A549 (cell line): ENCODE results near the gene HSPB1. TPM values are rescaled to one million over a fixed set of nuclear protein-coding genes. Genes with fewer than 3 reads are reported as not detected.
A peak's percentile ranks its signal among the peaks of the same experiment; 100 is the strongest.

Experiments used
- ATAC-seq, 2 experiments: fragments of 200-7000 bp in 1 of 2; fragments of >200 bp in 1 of 2; cut with Nextera tagmentation in 1 of 2; cut with Tn5 transposase in 1 of 2; 3 replicates each; pipeline versions ENCODE4 v1.8.0 to v1.9.1; 2018 to 2020; ENCODE audit warnings: mild to moderate bottlenecking in 1 of 2, moderate library complexity in 1 of 2
- CTCF ChIA-PET: fragments of 300-600 bp; sonication (Branson Sonifier 250); formaldehyde crosslinking; extraction: SDS; loops from one replicate; lab custom pipeline; 2021; ENCODE audit warnings: antibody characterized with exemption, inconsistent platforms; lab: Yijun Ruan, JAX
- POLR2A ChIA-PET: fragments of 350-600 bp; formaldehyde crosslinking; extraction: SDS; loops from one replicate; lab custom pipeline; 2021; ENCODE audit warnings: antibody characterized with exemption, inconsistent platforms; lab: Yijun Ruan, JAX
- DNase-seq, 2 experiments: peaks; one replicate each; pipeline versions ENCODE4 v3.0.0 to v3.0.0-alpha.2; 2011 to 2016; ENCODE audit warnings: low read depth in 1 of 2, low spot score in 1 of 2
- FAIRE-seq: peaks from 2 replicates; lab custom pipeline; 2011; peaks lifted over from hg19 to GRCh38; lab: Jason Lieb, UNC
- H3K27ac ChIP-seq, 2 experiments: fragments of >200 bp; sonication (Bioruptor Twin); formaldehyde crosslinking; 3 replicates each; pipeline ENCODE4 v1.5.1; 2016 to 2017
- H3K4me1 ChIP-seq: fragments of >200 bp; sonication (Bioruptor Twin); formaldehyde crosslinking; 3 replicates; pipeline ENCODE4 v1.6.1; 2016
- H3K4me2 ChIP-seq: fragments of >200 bp; sonication (Bioruptor Twin); formaldehyde crosslinking; 3 replicates; pipeline ENCODE4 v1.6.1; 2016
- H3K4me3 ChIP-seq: fragments of >200 bp; sonication (Bioruptor Twin); formaldehyde crosslinking; 3 replicates; pipeline ENCODE4 v1.5.1; 2016
- H3K9me3 ChIP-seq: fragments of >200 bp; sonication (Bioruptor Twin); formaldehyde crosslinking; 3 replicates; pipeline ENCODE4 v1.6.1; 2016
- ATOH8 ChIP-seq: fragments of 250-450 bp; sonication (Bioruptor Pico); IDR thresholded peaks from 2 replicates; pipeline ENCODE4 v1.5.0; 2020; ENCODE audit warnings: low read depth, mild to moderate bottlenecking, moderate library complexity
- CBX8 ChIP-seq: fragments of 200-600 bp; sonication (generic); IDR thresholded peaks from 2 replicates; pipeline ENCODE4 v1.6.1; 2016
- CHD2 ChIP-seq: fragments of 150-350 bp; IDR thresholded peaks from 2 replicates; pipeline ENCODE4 v1.6.1; 2014; ENCODE audit warnings: low read length; ENCODE audit not compliant: partially characterized antibody
- E2F6 ChIP-seq: IDR thresholded peaks from 2 replicates; pipeline ENCODE4 v1.6.1; 2012; ENCODE audit warnings: low read depth, borderline replicate concordance
- EHMT2 ChIP-seq: fragments of 200-600 bp; sonication (generic); IDR thresholded peaks from 2 replicates; pipeline ENCODE4 v1.6.1; 2016; ENCODE audit warnings: antibody characterized with exemption, low read depth, mild to moderate bottlenecking, moderate library complexity
- FOSL2 ChIP-seq, 2 experiments: fragments of 450-650 bp in 1 of 2; fragments of >200 bp in 1 of 2; sonication (Bioruptor Twin) in 1 of 2; formaldehyde crosslinking; IDR thresholded peaks; 2 replicates each; pipeline versions ENCODE4 v1.5.0 to v1.6.1; 2016 to 2020; ENCODE audit warnings: mild to moderate bottlenecking in 1 of 2, moderate library complexity in 1 of 2
- FOXS1 ChIP-seq: fragments of 250-450 bp; sonication (Bioruptor Pico); IDR thresholded peaks from 2 replicates; pipeline ENCODE4 v1.5.0; 2020; ENCODE audit warnings: mild to moderate bottlenecking, moderate library complexity
- HDAC2 ChIP-seq: fragments of 200-600 bp; sonication (generic); IDR thresholded peaks from 2 replicates; pipeline ENCODE4 v1.6.1; 2016
- JUN ChIP-seq, 2 experiments: fragments of >200 bp; sonication (Bioruptor Twin); formaldehyde crosslinking; IDR thresholded peaks; 2 replicates in 1 of 2; 3 replicates in 1 of 2; pipeline ENCODE4 v1.6.1; 2016 to 2017
- MAZ ChIP-seq: fragments of 150-350 bp; IDR thresholded peaks from 2 replicates; pipeline ENCODE4 v1.6.1; 2014; ENCODE audit warnings: antibody characterized with exemption, low read depth, low read length, borderline replicate concordance
- PBX3 ChIP-seq: IDR thresholded peaks from 2 replicates; pipeline ENCODE4 v1.6.1; 2012
- RAD21 ChIP-seq, 2 experiments: fragments of >200 bp in 1 of 2; sonication (Bioruptor Twin) in 1 of 2; formaldehyde crosslinking in 1 of 2; IDR thresholded peaks in 1 of 2; conservative IDR thresholded peaks in 1 of 2; 2 replicates in 1 of 2; 3 replicates in 1 of 2; pipeline ENCODE4 v1.6.1; 2012 to 2018; ENCODE audit warnings: inconsistent platforms in 1 of 2
- RARB ChIP-seq: fragments of 250-450 bp; sonication (Bioruptor Pico); IDR thresholded peaks from 2 replicates; pipeline ENCODE4 v1.8.0; 2021; ENCODE audit warnings: mild to moderate bottlenecking, moderate library complexity
- USF2 ChIP-seq: fragments of 450-650 bp; IDR thresholded peaks from 2 replicates; pipeline ENCODE4 v1.6.1; 2014; ENCODE audit warnings: antibody characterized with exemption
- WGBS: methylation state at CpG from one replicate; pipeline ENCODE4 v1.1.6; 2017; ENCODE audit errors: missing lambda C conversion rate; 5-methylcytosine and 5-hydroxymethylcytosine counted together
- polyA plus RNA-seq, 4 experiments: library from polyadenylated mRNA; depleted of rRNA in 3 of 4; stranded (reverse); fragments of >200 nt; fragmentation: RNase III in 1 of 4; extraction: RNeasy Plus Mini Kit Qiagen cat#74134 plus additional on column Dnase treatment in 1 of 4; gene quantifications; 2 replicates in 3 of 4; 3 replicates in 1 of 4; pipeline ENCODE4 v1.2.3, GENCODE V29; 2011 to 2017

HSPB1 gene
- polyA plus RNA-seq, 2 of the 4 experiments (the other 2 are of a cell fraction) = 209 to 620 TPM

GRCh38 chr7:76343294-76343930 is 40.9 kb downstream of the HSPB1 start:
- FAIRE-seq (no peak), ATAC-seq (peak; percentile 32 to 56; a peak in 5 of 6 replicates), DNase-seq (no peak)
- 74% methylated on average over 6 of the region's 6 CpGs for WGBS
- Histone ChIP-seq H3K9me3 (no peaks in the 10 kb centered on the region), H3K4me3 (no peak overlapping the region), H3K27ac (no peak overlapping the region), H3K4me2 (peak overlapping the region; percentile 8; the same call in 1 of the 3 replicates), H3K4me1 (peaks cover 94% of the 10 kb centered on the region)
- ChIA-PET POLR2A (interaction anchor here (1.8 kb wide), 1 partner anchor 15 kb away, joined by 5 read pairs; the partner anchor contains the start of gene YWHAG), CTCF (interaction anchor here (1.5 to 2.3 kb wide), 2 partner anchors 16 to 21 kb away, joined by 3 to 8 read pairs; partner anchors contain the start of gene YWHAG)
- TF ChIP-seq USF2 (peak; percentile 61; the same call in 1 of the 2 replicates), FOXS1 (CRISPR knock-in tag) (no peak), ATOH8 (CRISPR knock-in tag) (no peak), CHD2 (no peak), FOSL2 (IDR thresholded peaks at IDR 0.05) (no peak), FOSL2 (CRISPR knock-in tag; IDR thresholded peaks at IDR 0.05) (peak; percentile 11; the same call in 1 of the 2 replicates), RARB (no peak)

GRCh38 chr7:76343931-76344321 is 41.5 kb downstream of the HSPB1 start:
- H3K9me3 ChIP-seq = no peaks in the 10 kb centered on the region
- CTCF ChIA-PET = interaction anchor here (1.5 to 2.3 kb wide), 2 partner anchors 15 to 21 kb away, joined by 3 to 8 read pairs; partner anchors contain the start of gene YWHAG

GRCh38 chr7:76346097-76346496 is 43.6 kb downstream of the HSPB1 start:
- no peak for DNase-seq
- 90% methylated on average over 6 of the region's 6 CpGs for WGBS
- no peak for ATAC-seq
- ChIA-PET CTCF (interaction anchor here (1.0 to 1.4 kb wide), 2 partner anchors 14 to 32 kb away, joined by 3 read pairs; no protein-coding TSS in a partner anchor), POLR2A (no interaction called here)
- no peaks in the 10 kb centered on the region for H3K9me3 ChIP-seq
- H3K27ac ChIP-seq = 0 out of 6 replicates have a peak overlapping the region, but pooled peaks of 1 of the 2 experiments have one; percentile 10
- TF ChIP-seq E2F6 (no peak), PBX3 (no peak), RAD21 (conservative IDR thresholded peaks at IDR 0.05 in 1 of 2, IDR thresholded peaks at IDR 0.05 in 1 of 2) (no peak), MAZ (no peak), JUN (IDR thresholded peaks at IDR 0.05) (peak in 1 of 2 experiments; percentile 26; a peak in 1 of 5 replicates), HDAC2 (no peak)
- H3K4me3 ChIP-seq = no peak overlapping the region
- H3K4me1 ChIP-seq = peaks cover 92% of the 10 kb centered on the region
- H3K4me2 ChIP-seq = no peak overlapping the region
- FAIRE-seq = no peak

More at GRCh38 chr7:76343931-76344321, 41.5 kb downstream of the HSPB1 start:
- peaks cover 94% of the 10 kb centered on the region for H3K4me1 ChIP-seq
- no peak for FAIRE-seq
- H3K4me3 ChIP-seq = no peak overlapping the region
- ATAC-seq = no peak
- POLR2A ChIA-PET = interaction anchor here (1.8 kb wide), 1 partner anchor 15 kb away, joined by 5 read pairs; the partner anchor contains the start of gene YWHAG
- no peak for DNase-seq
- H3K4me2 ChIP-seq = peak overlapping the region; percentile 8; the same call in 1 of the 3 replicates
- H3K27ac ChIP-seq = no peak overlapping the region
- 92% methylated on average over 6 of the region's 6 CpGs for WGBS
- no peak for TF ChIP-seq EHMT2
- TF ChIP-seq ATOH8 (CRISPR knock-in tag) = no peak
- TF ChIP-seq CBX8 = no peak
- no peak for TF ChIP-seq RARB
